GM15510 (cell line): ENCODE results near the gene TBC1D22A.

Source experiments
- POLR2A ChIP-seq: IDR thresholded peaks from 3 replicates; pipeline ENCODE4 v1.6.1; 2011; ENCODE audit warnings: borderline replicate concordance; ENCODE audit not compliant: insufficient read length; ENCODE audit errors: extremely low read depth

Gene TBC1D22A

DNA sequence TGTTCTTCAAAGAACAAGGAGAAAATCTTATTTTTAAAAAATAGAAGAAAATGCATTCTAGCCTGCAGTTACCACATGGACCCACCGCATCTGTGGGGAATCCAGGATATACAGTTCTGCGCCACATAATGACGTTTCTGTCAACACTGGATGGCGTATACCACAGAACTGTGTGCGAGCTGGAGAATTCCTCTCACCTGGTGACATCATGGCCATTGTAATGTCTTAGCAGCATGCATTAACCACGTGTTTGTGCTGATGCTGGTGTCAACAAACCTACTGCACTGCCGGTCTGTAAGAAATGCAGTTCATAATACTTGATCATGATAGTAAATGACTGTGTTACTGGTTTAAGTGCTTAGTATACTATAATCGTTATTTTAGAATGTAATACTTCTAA is 174.7 kb downstream of the TBC1D22A start:
- TF ChIP-seq POLR2A, result no peak

DNA sequence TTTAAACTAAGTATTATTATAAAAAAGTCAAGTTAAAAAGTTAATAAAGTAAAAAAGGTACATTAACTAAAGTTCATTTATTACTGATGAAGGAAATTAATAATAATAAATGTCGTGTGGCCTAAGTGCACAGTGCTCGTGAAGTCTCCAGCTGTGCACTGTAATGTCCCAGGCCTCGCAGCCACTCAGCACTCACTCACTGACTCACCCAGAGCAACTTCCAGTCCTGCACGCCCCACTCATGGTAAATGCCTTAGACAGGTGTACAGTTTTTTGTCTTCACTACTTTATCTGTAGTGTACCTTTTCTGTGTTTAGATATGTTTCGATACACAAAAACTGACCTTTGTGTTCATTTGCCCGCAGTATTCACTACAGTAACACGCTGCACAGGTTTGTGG is 175.5 kb downstream of the TBC1D22A start:
- TF ChIP-seq POLR2A, result no peak

DNA sequence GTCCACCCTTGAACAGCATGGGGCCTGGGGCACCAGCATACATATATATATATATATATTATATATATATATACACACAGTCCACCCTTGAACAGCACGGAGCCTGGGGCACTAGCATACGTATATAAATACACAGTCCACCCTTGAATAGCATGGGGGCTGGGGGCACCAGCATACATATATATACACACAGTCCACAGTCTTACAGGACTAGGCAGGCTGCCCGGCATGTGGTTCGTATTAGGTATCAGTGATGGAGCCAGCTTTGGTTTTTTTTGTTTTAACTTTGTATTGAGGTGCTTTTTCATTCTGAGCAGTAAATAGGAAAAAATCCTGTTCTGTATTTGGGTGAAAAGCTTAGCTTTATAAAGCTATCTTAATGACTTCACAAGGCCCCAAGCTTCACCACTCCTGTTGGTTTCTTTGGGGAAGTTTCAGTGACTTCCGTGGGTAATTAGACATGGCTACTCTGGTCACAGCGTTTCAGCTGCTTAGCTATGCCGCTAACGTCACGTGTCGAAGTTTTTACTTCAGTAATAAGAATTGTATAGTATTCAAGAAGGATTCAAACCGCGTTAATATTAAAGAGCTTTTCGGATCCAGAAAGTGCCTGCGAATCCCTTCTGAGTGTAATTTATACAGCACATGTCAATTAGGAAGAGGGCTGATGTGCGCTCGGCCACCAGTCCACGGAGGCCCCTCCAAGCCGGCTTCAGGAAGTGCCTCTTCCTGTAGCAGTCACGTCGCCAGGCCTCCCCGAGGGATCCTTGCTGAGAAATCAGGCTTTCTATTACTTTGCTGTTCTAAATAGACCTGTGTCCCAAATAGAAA is 179.7 kb downstream of the TBC1D22A start:
- TF ChIP-seq POLR2A, result no peak

DNA sequence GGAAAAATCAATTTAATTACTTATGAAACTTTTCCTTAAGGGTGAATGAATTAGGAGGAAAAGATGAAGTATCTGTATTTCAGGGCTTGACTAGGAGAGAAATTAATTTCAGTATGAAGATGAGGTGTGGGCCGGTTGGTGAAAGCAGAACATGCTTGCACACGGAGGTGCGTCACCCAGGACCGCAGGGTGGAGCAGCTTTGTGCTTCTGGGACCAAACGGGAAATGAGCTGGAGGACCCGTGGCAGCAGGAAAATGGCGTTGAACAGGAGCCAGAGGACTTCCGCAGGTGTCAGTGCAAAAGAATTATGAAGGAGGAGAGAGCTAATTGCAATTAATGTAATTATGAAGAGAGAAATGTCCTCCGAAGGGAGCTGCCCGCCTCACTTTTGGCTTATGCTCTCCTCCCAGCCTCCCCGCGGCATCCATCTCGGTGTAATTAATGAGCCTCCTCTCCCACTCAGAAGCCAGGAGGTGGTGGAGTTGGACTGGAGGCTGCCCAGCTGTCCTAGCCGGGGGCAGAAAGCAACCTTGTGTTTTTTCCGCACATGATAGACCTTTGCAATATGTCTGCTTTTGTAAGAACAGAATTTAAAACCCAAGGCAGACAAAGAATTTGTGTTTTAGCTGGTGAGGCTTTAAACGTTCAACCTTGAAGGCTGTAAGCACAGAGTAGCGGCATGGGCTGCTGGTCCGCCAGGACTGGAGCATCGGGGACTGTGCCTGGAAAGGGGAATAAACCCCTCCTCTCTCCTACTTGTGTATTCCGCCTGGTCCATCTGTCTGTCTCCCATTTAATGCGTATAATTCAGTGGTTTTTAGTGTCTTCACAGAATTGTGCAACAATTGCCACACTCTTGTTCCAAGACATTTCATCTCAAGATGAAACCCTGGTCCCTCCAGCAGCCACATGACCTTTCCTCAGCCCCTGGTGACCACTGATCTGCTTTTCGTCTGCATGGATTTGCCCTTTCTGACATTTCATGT is 180.6 kb downstream of the TBC1D22A start:
- TF ChIP-seq POLR2A, result no peak

DNA sequence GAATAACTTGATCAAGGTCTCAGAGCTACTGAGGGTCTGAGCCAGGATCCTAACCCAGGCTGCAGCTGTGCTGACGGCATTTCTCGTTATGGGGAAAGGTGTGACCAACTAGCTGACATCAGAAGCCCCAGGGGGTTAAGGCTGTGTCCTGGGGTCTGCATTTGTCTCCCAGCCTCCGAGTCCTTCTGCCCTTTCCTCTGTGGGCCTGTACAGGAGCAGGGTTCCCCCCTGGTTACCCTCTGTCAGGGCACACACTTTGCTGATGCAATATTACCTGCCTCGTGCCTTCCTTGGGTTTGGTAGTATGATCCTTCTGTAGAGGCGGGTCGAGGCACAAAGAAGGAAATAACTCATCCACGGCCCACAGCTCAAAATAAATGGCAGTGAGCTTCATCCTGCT is 183.0 kb downstream of the TBC1D22A start:
- no peak for TF ChIP-seq POLR2A

DNA sequence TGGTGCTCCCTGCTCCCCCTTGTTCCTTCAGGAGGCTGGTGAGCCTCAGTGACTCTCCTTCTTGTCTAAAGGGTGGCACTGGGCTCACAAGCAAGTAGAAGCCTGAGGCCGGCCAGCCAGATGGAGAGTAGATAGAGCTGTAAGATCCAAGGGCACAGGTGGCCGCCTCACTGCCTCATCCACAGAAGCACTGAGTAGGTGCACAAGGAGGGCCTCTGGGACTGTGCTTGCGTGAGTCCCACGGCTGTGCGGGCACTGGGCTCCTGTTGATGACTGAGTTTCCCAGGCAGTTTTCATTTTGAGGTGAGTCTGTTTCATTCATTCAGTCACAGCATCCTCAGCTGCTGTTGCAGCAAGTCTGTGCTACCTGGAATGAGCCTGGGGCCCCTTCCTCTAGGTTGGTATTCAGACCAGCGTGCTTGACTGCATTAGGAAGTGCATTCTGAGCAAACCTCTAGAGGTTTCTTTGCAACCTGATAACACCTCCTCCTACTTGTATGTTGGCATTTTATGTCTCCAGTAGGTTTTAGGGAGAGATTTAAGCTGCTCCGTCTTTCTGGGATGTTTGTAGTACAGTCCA is 184.0 kb downstream of the TBC1D22A start:
- TF ChIP-seq POLR2A, result no peak

DNA sequence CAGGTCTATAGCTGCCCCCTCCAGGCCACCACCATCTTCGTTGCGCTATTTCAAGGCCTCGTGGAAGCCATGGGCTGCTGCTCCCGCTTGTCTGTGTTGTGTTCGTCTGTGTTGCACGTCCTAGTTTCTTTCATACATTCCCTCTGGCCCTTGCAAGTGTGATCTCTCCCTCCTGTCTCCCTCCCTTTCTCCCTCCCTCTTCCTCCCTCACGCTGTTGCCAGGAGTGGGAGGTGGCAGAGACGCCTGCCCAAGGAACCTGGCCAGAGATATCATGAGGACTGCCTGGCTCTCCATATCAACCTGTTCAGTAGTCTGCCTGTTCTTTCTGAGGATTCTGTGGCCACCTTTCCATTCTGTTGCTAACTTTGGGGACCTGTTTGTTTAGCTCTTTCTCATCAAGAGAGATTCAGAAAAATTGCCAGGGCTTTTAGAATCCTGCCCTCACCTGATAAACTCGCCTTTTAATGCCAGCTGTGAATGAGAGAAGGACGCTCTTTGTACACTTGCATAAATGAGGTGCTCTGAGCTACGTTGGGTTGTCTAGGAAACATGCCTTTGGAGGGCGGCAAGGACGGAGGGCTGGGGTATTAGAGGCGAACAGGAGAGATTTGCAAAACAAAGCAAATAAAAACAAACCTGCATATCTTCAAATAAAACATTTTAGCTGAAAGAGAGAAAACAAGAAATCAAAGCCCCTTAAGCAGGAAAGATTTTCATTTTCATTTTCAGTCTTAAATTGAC is 185.2 kb downstream of the TBC1D22A start:
- TF ChIP-seq POLR2A, result no peak

DNA sequence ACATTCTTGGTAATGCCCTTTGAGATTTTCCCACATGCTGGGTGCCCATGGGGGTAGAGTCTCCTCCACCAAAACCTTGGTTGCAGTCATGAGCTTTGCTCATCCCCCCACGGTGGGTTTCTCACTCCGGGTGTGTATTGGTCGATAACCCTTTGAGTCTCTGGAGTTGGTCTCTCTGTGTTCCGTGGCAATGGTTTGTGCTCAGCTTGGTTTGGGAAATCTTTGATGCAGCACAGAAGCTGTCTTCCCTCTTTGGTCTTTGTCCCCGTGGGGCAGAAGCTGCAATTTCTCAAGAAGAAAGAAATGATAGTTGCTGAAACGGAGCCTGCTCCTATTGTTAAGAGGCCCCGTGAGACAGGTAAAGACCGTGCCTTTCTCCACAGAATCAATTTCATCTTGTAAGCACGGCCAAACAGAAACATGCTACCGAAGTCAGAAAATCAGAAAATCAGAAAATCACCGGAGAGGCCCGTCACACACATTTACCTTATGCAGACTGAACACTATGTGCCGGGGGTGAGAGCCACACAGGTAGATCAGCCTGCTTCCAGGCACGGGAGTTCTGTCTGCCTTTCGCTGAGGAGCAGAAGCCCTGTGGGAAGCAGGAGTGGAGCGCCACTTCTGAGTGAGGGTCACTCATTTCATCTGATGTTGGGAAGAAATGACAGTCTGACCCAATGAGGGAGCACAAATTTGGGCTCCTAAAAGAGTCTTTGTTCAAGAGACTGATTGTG is 186.1 kb downstream of the TBC1D22A start:
- no peak for TF ChIP-seq POLR2A

DNA sequence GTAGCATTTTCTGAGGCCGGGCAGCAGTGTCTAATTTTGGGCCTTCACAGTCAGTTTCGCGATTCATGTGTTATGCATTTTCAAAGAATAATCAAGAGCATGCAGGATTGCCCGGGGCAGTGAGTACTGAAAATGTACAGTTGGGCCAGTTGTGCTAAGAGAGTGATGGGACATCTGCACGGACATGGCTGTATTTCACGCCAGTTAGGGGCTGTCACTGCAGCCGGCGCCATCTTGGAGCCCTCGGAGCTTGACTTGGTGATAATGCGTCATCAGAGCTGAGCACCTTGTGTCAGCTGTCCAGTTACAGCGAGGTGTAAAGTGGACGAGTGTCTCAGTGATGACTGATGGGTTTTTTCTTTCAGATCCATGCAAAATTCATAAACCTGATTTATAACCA is 188.9 kb downstream of the TBC1D22A start:
- TF ChIP-seq POLR2A, result no peak

DNA sequence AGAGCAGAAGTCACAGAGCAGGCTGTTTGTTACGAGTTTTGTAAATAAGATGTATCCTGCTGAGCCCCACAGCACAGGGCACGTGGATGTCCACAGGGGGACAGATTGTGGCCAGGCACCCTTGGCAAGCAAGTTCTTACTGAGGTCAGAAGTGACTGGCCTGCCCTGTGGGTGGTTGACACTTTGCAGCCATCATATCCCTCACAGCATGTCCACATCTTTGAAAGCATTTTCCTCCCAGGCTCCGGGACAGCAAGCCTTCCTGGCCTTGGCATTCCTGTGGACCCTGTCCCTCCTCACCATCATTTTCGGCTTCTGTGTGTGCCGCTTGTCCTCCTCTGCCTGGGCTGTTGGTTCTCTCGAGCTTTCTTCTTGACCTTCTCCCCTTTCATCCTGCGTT is 189.5 kb downstream of the TBC1D22A start:
- no peak for TF ChIP-seq POLR2A

DNA sequence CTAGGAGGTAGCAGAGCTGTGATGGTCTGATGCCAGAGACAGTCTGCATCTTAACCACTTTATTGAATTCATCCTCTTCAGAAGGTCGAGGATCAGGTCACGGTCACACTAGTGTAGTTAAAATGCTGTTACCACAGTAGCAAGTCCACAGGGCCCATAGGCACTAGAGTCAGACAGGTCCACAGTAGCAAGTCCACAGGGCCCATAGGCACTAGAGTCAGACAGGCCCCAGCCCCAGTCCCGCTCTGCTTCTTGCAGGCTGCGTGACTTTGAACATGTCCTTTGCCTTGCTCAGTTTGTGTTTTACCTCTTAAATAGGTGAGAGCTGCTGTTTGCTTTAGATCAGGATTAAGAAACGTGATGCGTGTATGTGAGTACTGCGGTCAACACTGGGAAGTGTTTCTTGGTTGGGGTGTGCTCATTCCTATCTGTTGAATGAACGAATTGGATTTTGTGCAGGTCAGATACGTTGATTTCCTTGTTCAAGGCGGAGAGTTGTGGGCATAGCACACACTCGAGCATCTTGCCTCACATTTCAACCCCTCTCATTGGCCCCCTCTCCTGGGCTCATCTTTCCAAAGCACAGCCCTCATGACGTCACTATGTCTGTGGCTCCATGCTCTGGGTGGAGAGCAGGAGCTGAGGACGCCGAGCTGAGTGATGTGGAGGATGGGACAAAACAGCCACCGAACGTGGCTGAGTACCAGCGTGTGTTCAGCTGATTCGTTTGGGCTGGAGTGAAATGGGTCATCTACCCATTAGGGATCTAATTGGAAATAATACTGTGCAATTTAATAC is 191.7 kb downstream of the TBC1D22A start:
- no peak for TF ChIP-seq POLR2A

DNA sequence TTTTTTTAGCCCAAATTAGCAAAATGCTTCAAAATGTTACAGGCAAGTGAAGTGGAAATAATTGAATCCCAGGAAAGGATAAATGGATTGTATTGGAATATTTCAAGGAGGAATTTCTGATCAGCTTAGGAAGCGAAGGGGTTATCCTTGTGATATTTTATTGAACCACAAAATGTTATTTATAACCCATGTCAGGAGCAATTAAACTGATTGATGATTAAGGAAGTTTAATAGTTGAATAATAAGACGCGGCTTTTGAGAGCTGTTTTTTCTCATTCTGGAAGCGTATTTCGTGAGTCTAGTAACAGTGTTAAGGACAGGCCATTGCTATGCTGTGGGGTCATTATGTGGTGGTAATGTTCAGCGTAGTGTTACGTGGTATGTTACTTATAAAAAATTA is 192.3 kb downstream of the TBC1D22A start:
- no peak for TF ChIP-seq POLR2A
